ENCODE data around the gene EGR1.
"Not testable (repeated sequence)": the region's sequence is repeated elsewhere in the genome, so short reads cannot be mapped to it uniquely, and the experiment has no call there.

The EGR1 gene

GRCh38 chr5:138468966-138469539, 3.8 kb downstream of the EGR1 start:
- no peak for DNase-seq (ENCODE audit: low read depth in 1 of 2, low spot score in 1 of 2)

DNA sequence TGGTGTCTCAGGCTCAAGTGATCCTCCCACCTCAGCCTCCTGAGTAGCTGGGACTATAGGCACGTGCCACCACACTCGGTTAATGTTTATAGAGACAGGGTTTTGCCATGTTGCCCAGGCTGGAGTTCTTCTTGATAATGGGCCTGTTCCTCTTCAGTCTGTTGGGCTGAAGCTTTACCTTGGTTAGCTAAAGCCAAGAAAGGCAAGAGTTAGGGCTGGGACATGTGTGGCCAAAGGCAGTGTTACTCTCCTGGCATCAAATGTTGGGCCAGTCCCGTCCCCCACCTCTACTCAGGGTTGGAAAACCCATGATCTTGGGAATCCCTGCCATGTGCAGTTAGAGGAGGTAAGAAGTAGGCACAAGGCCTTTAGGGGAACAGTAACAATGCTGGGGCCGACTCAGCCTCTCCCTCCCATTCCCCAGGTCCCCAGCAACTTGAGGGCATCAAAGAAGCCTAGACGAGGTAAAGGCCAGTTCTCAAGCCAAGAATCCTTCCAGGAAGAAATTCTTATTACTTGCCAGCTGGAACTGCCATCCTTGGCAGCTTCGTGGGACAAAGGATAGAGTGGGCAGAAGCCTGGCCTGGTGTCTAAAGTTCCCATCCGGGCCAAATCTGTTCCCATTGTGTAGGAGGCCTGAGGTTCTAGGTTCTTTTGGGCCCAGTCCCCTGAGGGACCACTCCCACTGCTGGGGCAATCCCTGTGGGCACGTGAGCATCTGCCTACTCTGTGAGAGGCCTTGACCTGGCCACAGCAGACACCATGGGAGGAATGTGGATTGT, 4.5 kb downstream of the EGR1 start:
- peak in 1 of 2 donors; percentile 26 for DNase-seq (ENCODE audit: low read depth in 1 of 2, low spot score in 1 of 2)

- no peak for DNase-seq (ENCODE audit: low read depth in 1 of 2, low spot score in 1 of 2)
These were observed 5.2 kb downstream of the EGR1 start for GRCh38 chr5:138470322-138471051.

DNA sequence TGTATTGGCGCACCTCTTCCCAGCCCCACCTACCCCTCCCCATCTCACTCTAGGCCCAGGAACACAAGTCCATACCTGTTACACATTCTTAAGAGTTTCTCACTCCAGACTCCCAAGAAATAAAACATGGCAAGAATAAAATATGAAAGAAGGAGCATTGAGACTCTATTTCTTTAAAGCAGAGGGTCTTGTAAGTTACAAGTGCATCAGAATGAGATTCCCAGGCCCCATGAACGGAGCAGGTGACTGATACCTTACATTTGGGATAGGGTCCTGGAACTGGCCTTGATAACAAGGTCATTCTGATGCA, 5.7 kb downstream of the EGR1 start:
- DNase-seq (ENCODE audit: low read depth in 1 of 2, low spot score in 1 of 2), result no peak

- no peak for DNase-seq (ENCODE audit: low read depth in 1 of 2, low spot score in 1 of 2)
These were observed 7.1 kb downstream of the EGR1 start for GRCh38 chr5:138472353-138472752.

GRCh38 chr5:138473151-138473550, 7.9 kb downstream of the EGR1 start:
- DNase-seq (ENCODE audit: low read depth in 1 of 2, low spot score in 1 of 2), result not testable (repeated sequence)

GRCh38 chr5:138476918-138477317, 11.6 kb downstream of the EGR1 start:
- DNase-seq (ENCODE audit: low read depth in 1 of 2, low spot score in 1 of 2), result no peak

DNA sequence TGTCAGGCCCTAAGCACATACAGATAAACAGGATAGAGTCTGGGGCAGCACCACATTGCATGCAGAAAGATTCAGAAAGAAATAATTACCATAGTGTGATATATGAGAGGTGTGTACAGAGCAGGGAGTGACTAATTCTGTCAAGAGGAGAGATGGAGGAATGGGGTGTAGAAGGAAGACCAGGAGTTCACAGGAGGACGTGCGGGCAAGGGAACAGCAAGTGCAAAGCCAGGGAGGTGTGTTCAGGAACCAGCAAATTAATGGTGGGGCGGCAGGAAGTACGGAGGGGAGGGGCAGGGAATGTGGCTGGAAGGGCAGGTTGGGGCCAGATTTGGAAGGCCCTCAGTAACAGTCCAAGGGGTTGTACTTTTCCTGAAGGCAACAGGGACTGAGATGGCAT, 17.4 kb downstream of the EGR1 start:
- DNase-seq (ENCODE audit: low read depth in 1 of 2, low spot score in 1 of 2), result no peak

DNA sequence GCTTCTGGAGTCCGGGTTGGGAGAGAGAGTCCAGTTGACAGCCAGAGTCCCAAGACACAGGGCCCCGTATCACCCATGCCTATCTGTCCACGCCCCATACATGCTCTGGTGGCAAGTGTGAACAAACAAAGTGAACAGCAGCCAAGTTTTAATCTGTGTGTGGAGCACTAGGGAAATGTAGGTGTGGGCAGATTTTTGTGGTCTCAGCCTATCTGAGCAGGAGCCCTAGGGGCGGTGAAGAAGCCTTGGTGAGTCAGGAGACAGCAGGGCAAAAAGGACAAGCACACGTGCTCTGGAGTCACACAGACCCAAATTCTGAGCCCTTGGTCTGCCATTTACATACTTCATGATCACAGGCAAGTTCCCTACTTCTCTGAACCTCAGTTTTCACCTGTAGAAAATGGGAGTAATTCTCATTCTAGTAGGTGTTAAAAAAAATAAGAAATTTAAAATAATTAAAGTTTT, 23.2 kb downstream of the EGR1 start:
- DNase-seq (ENCODE audit: low read depth in 1 of 2, low spot score in 1 of 2), result no peak

DNA sequence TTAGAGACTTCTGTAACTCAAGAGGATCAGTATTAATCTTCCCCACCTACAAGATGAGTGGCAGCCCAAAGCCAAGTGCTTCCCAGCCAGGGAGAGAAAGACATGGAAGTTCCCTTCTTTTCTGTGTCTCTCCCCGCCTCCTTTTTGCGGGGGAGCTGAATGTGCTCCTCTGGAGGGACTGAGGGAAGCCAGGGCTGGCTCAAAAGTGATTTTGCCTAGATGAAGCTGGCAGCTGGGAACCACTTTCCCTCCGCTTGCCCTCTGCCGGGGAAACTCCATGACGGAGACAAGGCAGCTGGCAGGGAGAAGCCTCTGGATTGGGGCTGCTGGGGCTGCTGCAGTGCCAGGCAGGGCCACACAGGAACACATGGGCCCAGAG, 24.4 kb downstream of the EGR1 start:
- no peak for DNase-seq (ENCODE audit: low read depth in 1 of 2, low spot score in 1 of 2)

DNA sequence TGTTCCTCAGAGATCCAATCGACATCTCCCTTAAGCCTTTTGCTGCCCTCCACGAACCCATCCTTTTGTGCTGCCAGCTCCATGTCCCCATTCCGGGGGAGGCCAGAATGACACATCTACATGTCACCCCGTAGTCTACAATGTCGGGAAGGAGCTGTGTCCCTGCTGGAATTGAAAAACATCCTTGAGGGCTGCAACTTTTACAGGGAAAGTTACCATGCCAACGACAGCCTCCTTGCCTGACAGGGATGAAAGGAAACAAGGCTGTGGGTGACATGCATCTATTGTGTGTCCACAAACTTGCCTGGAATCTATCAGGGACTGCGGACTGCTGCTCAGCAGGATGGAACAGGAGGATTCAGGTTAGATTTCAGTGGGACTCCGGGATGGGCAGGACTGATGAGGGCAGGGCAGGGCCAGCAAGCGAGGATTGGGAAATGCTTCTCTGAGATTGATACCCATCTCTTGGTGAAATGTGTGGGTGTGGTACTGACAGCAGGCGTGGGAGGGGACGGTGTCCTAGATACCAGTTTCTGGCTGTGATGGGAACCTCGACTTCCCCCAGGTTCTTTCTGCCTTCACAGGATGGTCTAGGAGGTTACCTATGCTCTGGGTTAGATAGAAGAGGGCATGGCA, 25.5 kb downstream of the EGR1 start:
- DNase-seq (ENCODE audit: low read depth in 1 of 2, low spot score in 1 of 2), result no peak

DNA sequence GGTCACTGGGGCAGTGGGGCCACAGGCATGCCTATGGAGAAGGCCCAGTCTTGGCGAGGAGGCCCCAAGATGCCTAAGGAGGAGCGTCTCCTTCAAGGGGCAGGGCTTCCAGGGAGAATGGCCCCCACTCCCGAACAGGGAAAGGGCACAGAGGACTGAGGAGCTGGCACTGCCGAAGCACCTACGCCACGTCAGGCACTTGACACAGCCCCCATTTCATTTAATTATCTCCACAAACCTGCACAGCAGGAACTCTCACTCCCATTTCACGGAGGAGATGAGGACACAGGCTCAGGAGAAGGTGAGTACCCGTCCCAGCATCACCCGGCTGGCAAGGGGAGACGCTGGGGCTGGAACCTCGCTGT, 26.0 kb downstream of the EGR1 start:
- DNase-seq (ENCODE audit: low read depth in 1 of 2, low spot score in 1 of 2), result no peak

DNA sequence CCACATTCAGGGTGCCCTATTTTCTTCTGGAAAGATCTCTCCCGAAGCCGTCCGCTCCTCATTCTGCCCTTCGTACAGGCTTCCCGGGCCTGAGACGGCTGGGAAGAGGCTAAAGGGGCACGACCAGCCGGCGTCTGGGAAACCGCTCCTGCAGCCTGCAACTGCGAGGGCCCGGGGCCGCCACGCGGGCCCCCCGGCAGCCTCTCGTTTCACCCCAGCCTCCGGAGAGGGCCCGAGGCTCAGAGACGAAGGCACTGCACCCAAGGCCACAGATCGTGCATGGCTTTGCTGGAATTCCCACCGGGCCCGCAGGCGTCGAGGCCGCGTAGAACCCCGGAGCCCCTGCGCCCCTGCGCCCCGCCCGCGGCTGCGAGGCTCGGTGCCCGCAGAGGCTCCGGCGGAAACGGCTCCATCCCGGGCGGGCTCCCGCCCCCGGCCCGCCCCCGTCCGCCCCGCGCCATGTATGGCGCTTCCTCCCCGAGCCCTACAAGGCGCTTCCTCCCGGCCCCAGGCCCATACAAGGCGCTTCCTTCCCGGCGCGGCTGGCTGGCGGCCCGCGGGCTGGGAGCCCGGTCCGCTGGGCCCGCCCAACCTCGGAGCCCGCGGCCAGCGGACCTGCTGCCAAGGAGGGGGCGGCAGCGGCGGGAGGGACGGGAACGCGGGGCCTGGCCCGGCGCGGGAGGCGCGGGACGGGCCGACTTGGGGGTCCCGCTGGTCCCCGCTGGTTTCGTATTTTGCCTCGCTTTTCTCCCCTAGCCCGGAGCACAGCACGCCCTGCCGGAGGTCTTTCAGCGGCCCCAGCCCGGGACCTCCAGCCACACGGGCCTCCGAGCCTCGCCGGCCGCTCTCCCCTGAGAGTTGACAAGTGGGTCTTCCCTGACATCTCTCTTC, 26.6 kb downstream of the EGR1 start:
- peak; percentile 62 to 76 for DNase-seq (ENCODE audit: low read depth in 1 of 2, low spot score in 1 of 2)

DNA sequence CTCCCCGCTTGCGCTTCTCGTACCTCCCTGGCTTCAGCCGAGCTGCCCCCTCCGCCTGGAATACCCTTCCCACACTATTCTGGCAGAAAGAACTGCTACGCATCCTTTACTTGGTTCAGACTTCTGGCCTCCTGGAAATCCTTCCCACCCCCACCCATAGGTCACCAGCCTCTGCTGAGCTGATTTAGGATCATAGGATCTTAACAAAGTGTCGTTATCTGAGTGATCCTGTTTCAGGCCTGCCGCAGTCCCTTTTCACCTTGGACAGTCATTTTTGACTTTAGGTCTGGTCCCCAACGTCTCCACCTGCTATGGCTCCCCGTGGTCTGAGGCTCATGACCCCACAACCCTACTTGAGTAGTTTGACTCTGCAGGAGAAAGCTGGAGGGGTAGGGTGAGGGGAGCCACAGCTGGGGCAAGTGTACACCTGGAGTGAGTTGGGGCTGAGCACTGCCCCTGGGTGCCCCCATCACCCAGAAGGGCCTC, 27.3 kb downstream of the EGR1 start:
- no peak for DNase-seq (ENCODE audit: low read depth in 1 of 2, low spot score in 1 of 2)

DNA sequence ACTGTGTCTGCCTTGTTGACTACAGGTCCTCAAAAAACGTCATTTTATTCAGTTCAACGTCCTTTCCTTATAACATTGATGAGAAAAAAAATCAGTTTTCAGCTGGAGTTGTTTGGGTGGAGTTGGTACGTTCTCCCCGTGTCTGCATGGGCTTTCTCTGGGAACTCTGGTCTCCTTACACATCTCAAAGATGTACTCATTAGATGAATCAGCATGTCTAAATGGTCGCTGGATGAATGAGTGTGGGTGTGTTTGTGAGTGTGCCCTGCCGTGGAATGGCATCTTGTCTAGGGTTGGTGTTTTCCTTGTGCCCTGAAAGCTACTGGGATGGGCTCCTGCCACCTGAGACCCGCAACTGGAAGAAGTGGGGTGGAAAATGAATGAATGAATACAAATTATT, 30.1 kb downstream of the EGR1 start:
- DNase-seq (ENCODE audit: low read depth in 1 of 2, low spot score in 1 of 2), result no peak

- DNase-seq (ENCODE audit: low read depth in 1 of 2, low spot score in 1 of 2), result no peak
These were observed 33.1 kb downstream of the EGR1 start for GRCh38 chr5:138498376-138498775.

- no peak for DNase-seq (ENCODE audit: low read depth in 1 of 2, low spot score in 1 of 2)
These were observed 36.8 kb downstream of the EGR1 start for GRCh38 chr5:138502121-138502520.

DNA sequence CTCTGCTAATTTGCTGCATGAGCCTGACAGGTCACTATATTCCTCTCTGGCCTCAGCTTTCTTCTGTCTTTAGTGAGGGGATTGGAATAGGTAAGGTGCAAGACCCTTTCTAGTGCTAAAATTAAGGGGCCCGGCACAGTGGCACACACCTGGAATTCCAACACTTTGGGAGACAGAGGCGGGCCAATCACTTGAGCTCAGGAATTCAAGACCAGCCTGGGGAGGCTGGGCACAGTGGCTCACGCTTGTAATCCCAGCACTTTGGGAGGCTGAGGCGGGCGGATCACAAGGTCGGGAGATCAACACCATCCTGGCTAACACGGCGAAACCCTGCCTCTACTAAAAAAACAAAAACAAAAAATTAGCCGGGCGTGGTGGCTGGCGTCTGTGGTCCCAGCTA, 37.2 kb downstream of the EGR1 start:
- no peak for DNase-seq (ENCODE audit: low read depth in 1 of 2, low spot score in 1 of 2)

DNA sequence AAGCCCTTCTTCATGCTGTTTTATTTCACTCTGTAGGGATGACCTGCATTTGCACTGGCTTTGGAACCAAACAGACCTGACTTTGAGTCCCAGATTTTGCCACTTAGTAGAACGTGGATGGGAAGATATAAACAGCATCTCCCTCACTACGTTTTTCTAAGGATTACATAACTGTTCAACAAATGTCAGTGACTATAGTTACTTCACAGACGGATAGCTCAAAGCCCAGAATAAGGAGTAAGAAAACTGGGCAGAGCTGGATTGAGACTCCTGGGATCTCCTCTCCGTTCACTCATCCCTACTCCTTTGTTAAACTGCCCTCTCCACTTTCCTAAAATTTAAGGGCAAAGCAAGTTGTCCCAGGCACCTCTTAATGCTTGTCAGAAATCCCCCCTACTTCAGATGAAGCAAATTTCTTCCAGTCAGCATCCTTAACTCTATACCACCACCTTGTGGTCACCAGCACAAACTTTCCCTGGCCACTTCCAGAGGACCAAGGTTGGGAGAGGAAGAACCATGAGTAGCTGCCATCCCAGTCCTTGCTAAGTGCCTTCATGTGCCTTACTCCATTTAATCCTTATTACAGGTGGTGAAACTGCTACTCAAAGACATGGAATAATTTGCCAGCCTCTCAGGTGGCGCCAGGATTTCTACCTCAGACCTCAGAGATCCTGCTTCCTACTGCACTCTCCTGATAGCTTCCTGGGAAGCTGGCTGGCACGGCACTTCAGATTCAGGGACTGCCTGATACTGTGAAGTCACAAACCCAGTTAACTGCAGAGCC, 38.4 kb downstream of the EGR1 start:
- DNase-seq (ENCODE audit: low read depth in 1 of 2, low spot score in 1 of 2), result no peak

DNA sequence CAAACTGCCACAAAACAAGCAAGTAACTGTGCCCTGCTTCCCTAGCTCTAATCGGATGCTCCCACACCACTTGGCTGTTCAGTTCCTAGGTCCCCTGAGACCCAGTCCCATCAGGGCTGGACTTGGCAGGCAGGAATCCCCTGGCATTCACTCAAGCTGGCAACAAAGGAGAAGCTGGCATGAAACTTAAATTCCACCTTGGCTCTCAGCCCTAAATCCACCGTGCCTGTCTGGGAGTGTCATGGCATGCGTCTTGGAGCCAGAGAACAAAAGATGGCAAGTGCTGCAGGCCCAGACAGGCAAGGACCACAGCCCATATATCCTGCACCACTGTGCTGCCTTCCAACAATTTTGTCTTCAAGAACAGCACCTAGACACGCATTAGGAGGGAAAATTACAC, 39.5 kb downstream of the EGR1 start:
- DNase-seq (ENCODE audit: low read depth in 1 of 2, low spot score in 1 of 2), result no peak
